ENCODE measurements around the gene STK33.
"Not testable (repeated sequence)": the region's sequence is repeated elsewhere in the genome, so short reads cannot be mapped to it uniquely, and the experiment has no call there.

The STK33 gene

GRCh38 chr11:8523396-8523795, 70.6 kb downstream of the STK33 start:
- no peak for DNase-seq
- no peaks in the 10 kb centered on the region for H3K9me3 ChIP-seq (ENCODE audit: control insufficient read depth, low read length)
- no peaks in the 10 kb centered on the region for H3K4me1 ChIP-seq (ENCODE audit: control insufficient read depth, insufficient read depth, low read length, poor library complexity, severe bottlenecking)
- no peak overlapping the region for H3K4me3 ChIP-seq (ENCODE audit: insufficient read depth, low read depth, low read length, poor library complexity, severe bottlenecking)
- no peaks in the 10 kb centered on the region for H3K27me3 ChIP-seq (replicated peaks; ENCODE audit: control insufficient read depth, insufficient read depth, low read length, poor library complexity, severe bottlenecking)
- no peaks in the 10 kb centered on the region for H3K36me3 ChIP-seq (ENCODE audit: control insufficient read depth, insufficient read depth, low read length)
- no peak overlapping the region for H3K27ac ChIP-seq (ENCODE audit: insufficient read depth, low read length, poor library complexity, severe bottlenecking)

DNA sequence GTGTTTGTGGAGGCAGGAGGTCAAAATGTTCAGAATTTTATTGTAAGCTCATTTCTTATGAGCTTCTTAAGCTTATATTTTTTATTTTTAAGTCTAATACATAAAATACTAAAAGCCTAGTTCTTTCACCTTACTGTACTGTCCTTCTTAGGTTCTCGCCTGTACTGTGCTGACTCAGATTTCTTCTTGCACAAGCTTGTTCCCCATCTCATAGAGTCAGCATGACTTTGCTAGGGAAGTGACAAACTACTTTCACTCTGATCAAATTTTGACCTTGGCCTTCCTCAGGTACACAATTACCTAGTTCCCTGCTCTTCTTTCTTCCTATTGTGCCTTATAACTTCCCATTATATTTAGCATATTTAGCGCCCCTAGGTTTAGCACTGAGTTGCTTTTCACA, 81.5 kb downstream of the STK33 start:
- Histone ChIP-seq H3K4me3 (ENCODE audit: insufficient read depth, low read depth, low read length, poor library complexity, severe bottlenecking) (no peak overlapping the region), H3K27me3 (replicated peaks; ENCODE audit: control insufficient read depth, insufficient read depth, low read length, poor library complexity, severe bottlenecking) (peaks cover 3% of the 10 kb centered on the region), H3K4me1 (ENCODE audit: control insufficient read depth, insufficient read depth, low read length, poor library complexity, severe bottlenecking) (no peaks in the 10 kb centered on the region), H3K9me3 (ENCODE audit: control insufficient read depth, low read length) (no peaks in the 10 kb centered on the region), H3K27ac (ENCODE audit: insufficient read depth, low read length, poor library complexity, severe bottlenecking) (no peak overlapping the region), H3K36me3 (ENCODE audit: control insufficient read depth, insufficient read depth, low read length) (no peaks in the 10 kb centered on the region)
- no peak for DNase-seq

DNA sequence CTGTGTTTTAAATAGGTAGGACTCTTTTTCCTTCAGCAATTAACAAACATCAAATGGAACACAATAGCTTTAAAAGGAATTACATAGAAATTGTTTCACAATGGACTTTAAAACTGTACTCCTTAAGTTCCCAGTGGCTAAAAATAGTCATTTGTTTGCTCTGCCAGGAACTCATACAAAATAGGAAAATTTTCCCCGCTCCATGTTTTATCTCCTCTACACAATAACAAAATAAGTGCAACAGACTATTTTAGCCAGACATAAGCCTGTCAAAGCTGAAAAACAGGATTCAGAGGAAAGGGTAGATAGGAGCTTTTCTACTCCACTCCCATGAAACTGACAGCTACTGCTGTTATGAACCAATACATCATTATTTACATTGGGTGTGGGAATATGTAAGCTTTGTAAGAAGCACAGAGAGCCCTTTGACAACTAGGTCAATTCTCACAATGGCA, 90.1 kb downstream of the STK33 start:
- Histone ChIP-seq H3K4me3 (ENCODE audit: insufficient read depth, low read depth, low read length, poor library complexity, severe bottlenecking) (no peak overlapping the region), H3K27me3 (replicated peaks; ENCODE audit: control insufficient read depth, insufficient read depth, low read length, poor library complexity, severe bottlenecking) (no peaks in the 10 kb centered on the region), H3K36me3 (ENCODE audit: control insufficient read depth, insufficient read depth, low read length) (no peaks in the 10 kb centered on the region), H3K9me3 (ENCODE audit: control insufficient read depth, low read length) (no peaks in the 10 kb centered on the region), H3K27ac (ENCODE audit: insufficient read depth, low read length, poor library complexity, severe bottlenecking) (no peak overlapping the region), H3K4me1 (ENCODE audit: control insufficient read depth, insufficient read depth, low read length, poor library complexity, severe bottlenecking) (no peaks in the 10 kb centered on the region)
- no peak for DNase-seq

DNA sequence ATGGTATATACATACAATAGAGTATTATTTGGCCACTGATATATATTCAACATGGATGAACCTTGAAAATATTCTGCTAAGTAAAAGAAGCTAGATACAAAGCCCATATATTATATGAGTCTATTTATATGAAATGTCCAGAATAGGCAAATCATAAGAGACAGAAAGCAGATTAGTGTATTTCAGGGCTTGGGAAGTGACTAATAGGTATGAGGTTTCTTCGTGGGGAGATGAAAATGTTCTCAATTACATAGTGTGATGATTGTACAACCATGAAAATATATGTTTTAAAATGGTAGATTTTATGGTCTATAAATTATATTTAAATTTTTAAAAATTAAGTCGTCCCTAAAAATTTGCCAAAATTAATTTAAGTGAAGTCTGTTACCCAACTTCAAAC, 92.2 kb downstream of the STK33 start:
- H3K36me3 ChIP-seq (ENCODE audit: control insufficient read depth, insufficient read depth, low read length), result no peaks in the 10 kb centered on the region

GRCh38 chr11:8488395-8488794, 105.6 kb downstream of the STK33 start:
- Histone ChIP-seq H3K36me3 (ENCODE audit: control insufficient read depth, insufficient read depth, low read length) (no peaks in the 10 kb centered on the region), H3K4me3 (ENCODE audit: insufficient read depth, low read depth, low read length, poor library complexity, severe bottlenecking) (no peak overlapping the region), H3K27ac (ENCODE audit: insufficient read depth, low read length, poor library complexity, severe bottlenecking) (no peak overlapping the region), H3K27me3 (replicated peaks; ENCODE audit: control insufficient read depth, insufficient read depth, low read length, poor library complexity, severe bottlenecking) (no peaks in the 10 kb centered on the region), H3K9me3 (ENCODE audit: control insufficient read depth, low read length) (no peaks in the 10 kb centered on the region), H3K4me1 (ENCODE audit: control insufficient read depth, insufficient read depth, low read length, poor library complexity, severe bottlenecking) (no peaks in the 10 kb centered on the region)
- no peak for DNase-seq

More for the DNA sequence above, 92.2 kb downstream of the STK33 start:
- H3K27me3 ChIP-seq (replicated peaks; ENCODE audit: control insufficient read depth, insufficient read depth, low read length, poor library complexity, severe bottlenecking), result no peaks in the 10 kb centered on the region
- H3K27ac ChIP-seq (ENCODE audit: insufficient read depth, low read length, poor library complexity, severe bottlenecking), result no peak overlapping the region
- no peaks in the 10 kb centered on the region for H3K9me3 ChIP-seq (ENCODE audit: control insufficient read depth, low read length)
- no peaks in the 10 kb centered on the region for H3K4me1 ChIP-seq (ENCODE audit: control insufficient read depth, insufficient read depth, low read length, poor library complexity, severe bottlenecking)
- no peak for DNase-seq
- no peak overlapping the region for H3K4me3 ChIP-seq (ENCODE audit: insufficient read depth, low read depth, low read length, poor library complexity, severe bottlenecking)

GRCh38 chr11:8487261-8487660, 106.8 kb downstream of the STK33 start:
- Histone ChIP-seq H3K27ac (ENCODE audit: insufficient read depth, low read length, poor library complexity, severe bottlenecking) (no peak overlapping the region), H3K36me3 (ENCODE audit: control insufficient read depth, insufficient read depth, low read length) (no peaks in the 10 kb centered on the region), H3K4me3 (ENCODE audit: insufficient read depth, low read depth, low read length, poor library complexity, severe bottlenecking) (no peak overlapping the region), H3K4me1 (ENCODE audit: control insufficient read depth, insufficient read depth, low read length, poor library complexity, severe bottlenecking) (no peaks in the 10 kb centered on the region), H3K9me3 (ENCODE audit: control insufficient read depth, low read length) (no peaks in the 10 kb centered on the region), H3K27me3 (replicated peaks; ENCODE audit: control insufficient read depth, insufficient read depth, low read length, poor library complexity, severe bottlenecking) (no peaks in the 10 kb centered on the region)
- DNase-seq, result no peak

- no peaks in the 10 kb centered on the region for H3K4me1 ChIP-seq (ENCODE audit: control insufficient read depth, insufficient read depth, low read length, poor library complexity, severe bottlenecking)
- H3K27me3 ChIP-seq (replicated peaks; ENCODE audit: control insufficient read depth, insufficient read depth, low read length, poor library complexity, severe bottlenecking), result no peaks in the 10 kb centered on the region
- DNase-seq, result no peak
- no peak overlapping the region for H3K27ac ChIP-seq (ENCODE audit: insufficient read depth, low read length, poor library complexity, severe bottlenecking)
- H3K9me3 ChIP-seq (ENCODE audit: control insufficient read depth, low read length), result no peaks in the 10 kb centered on the region
- no peak overlapping the region for H3K4me3 ChIP-seq (ENCODE audit: insufficient read depth, low read depth, low read length, poor library complexity, severe bottlenecking)
- no peaks in the 10 kb centered on the region for H3K36me3 ChIP-seq (ENCODE audit: control insufficient read depth, insufficient read depth, low read length)
Measured at GRCh38 chr11:8484251-8484650, 109.8 kb downstream of the STK33 start.

- no peak overlapping the region for H3K4me3 ChIP-seq (ENCODE audit: insufficient read depth, low read depth, low read length, poor library complexity, severe bottlenecking)
- no peaks in the 10 kb centered on the region for H3K9me3 ChIP-seq (ENCODE audit: control insufficient read depth, low read length)
- H3K4me1 ChIP-seq (ENCODE audit: control insufficient read depth, insufficient read depth, low read length, poor library complexity, severe bottlenecking), result no peaks in the 10 kb centered on the region
- DNase-seq, result no peak
- no peaks in the 10 kb centered on the region for H3K27me3 ChIP-seq (replicated peaks; ENCODE audit: control insufficient read depth, insufficient read depth, low read length, poor library complexity, severe bottlenecking)
- no peak overlapping the region for H3K27ac ChIP-seq (ENCODE audit: insufficient read depth, low read length, poor library complexity, severe bottlenecking)
- H3K36me3 ChIP-seq (ENCODE audit: control insufficient read depth, insufficient read depth, low read length), result no peaks in the 10 kb centered on the region
Measured at GRCh38 chr11:8480858-8481257, 113.2 kb downstream of the STK33 start.

DNA sequence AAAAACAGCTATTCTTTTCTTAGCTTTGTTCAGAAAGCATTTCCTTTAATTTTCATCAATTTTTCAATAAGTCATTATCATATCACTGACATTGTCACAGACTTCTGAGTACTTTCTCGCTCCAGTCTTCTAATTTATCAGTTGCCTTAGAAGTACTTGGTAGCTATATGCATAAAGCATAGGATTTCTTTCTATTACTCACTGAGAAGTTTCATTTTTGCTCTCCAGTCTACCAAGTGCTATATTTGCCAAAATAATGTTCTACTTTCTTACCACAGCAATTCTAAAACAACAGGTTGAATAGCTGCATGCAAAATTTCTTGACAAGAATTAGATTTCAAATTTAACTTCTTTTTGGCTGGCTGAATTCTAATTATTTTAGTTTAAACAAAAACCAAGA, 116.3 kb downstream of the STK33 start:
- H3K27me3 ChIP-seq (replicated peaks; ENCODE audit: control insufficient read depth, insufficient read depth, low read length, poor library complexity, severe bottlenecking), result no peaks in the 10 kb centered on the region
- no peak overlapping the region for H3K4me3 ChIP-seq (ENCODE audit: insufficient read depth, low read depth, low read length, poor library complexity, severe bottlenecking)
- no peaks in the 10 kb centered on the region for H3K9me3 ChIP-seq (ENCODE audit: control insufficient read depth, low read length)
- no peak overlapping the region for H3K27ac ChIP-seq (ENCODE audit: insufficient read depth, low read length, poor library complexity, severe bottlenecking)
- H3K4me1 ChIP-seq (ENCODE audit: control insufficient read depth, insufficient read depth, low read length, poor library complexity, severe bottlenecking), result no peaks in the 10 kb centered on the region
- no peak for DNase-seq
- no peaks in the 10 kb centered on the region for H3K36me3 ChIP-seq (ENCODE audit: control insufficient read depth, insufficient read depth, low read length)

DNA sequence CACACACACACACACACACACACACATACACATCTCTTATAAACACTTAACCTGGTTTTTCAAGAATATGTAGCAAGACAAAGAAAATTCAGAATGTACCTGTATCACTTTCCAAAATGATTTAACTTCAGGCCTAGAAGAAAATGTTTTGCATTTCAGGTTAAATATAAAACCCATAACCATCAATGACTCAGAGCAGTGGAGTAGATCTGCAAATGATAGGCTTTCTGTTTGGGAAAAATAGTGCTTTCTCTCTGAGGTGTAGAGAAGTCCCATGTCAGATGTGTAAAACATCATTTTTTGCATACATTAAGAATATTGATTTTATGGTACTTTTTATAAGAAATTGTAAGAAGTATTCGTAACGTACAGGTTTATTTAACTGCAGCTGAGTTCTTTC, 116.9 kb downstream of the STK33 start:
- Histone ChIP-seq H3K4me3 (ENCODE audit: insufficient read depth, low read depth, low read length, poor library complexity, severe bottlenecking) (no peak overlapping the region), H3K27ac (ENCODE audit: insufficient read depth, low read length, poor library complexity, severe bottlenecking) (no peak overlapping the region), H3K9me3 (ENCODE audit: control insufficient read depth, low read length) (no peaks in the 10 kb centered on the region), H3K36me3 (ENCODE audit: control insufficient read depth, insufficient read depth, low read length) (no peaks in the 10 kb centered on the region), H3K4me1 (ENCODE audit: control insufficient read depth, insufficient read depth, low read length, poor library complexity, severe bottlenecking) (no peaks in the 10 kb centered on the region), H3K27me3 (replicated peaks; ENCODE audit: control insufficient read depth, insufficient read depth, low read length, poor library complexity, severe bottlenecking) (no peaks in the 10 kb centered on the region)
- DNase-seq, result no peak

GRCh38 chr11:8467806-8468205, 126.2 kb downstream of the STK33 start:
- H3K27me3 ChIP-seq (replicated peaks; ENCODE audit: control insufficient read depth, insufficient read depth, low read length, poor library complexity, severe bottlenecking); H3K4me1 ChIP-seq (ENCODE audit: control insufficient read depth, insufficient read depth, low read length, poor library complexity, severe bottlenecking); H3K27ac ChIP-seq (ENCODE audit: insufficient read depth, low read length, poor library complexity, severe bottlenecking); H3K9me3 ChIP-seq (ENCODE audit: control insufficient read depth, low read length); H3K4me3 ChIP-seq (ENCODE audit: insufficient read depth, low read depth, low read length, poor library complexity, severe bottlenecking); DNase-seq; H3K36me3 ChIP-seq (ENCODE audit: control insufficient read depth, insufficient read depth, low read length): not testable (repeated sequence)
